Parathyroid adenoma (tissue), 2 donors: Measurements from ENCODE around the gene PLXNB2.

ENCODE experiments used
- H2AFZ ChIP-seq: fragments of 300-600 bp; sonication (generic); one replicate; pipeline ENCODE4 v1.7.0; 2017; ENCODE audit warnings: antibody characterized with exemption, mild to moderate bottlenecking
- H3K27ac ChIP-seq: fragments of 300-600 bp; sonication (generic); one replicate; pipeline ENCODE4 v1.7.0; 2017
- H3K27me3 ChIP-seq: fragments of 300-600 bp; sonication (generic); one replicate; pipeline ENCODE4 v1.7.0; 2017; ENCODE audit warnings: low read length; ENCODE audit not compliant: control insufficient read depth, insufficient read depth
- H3K36me3 ChIP-seq: fragments of 300-600 bp; sonication (generic); one replicate; pipeline ENCODE4 v1.7.0; 2017; ENCODE audit warnings: low read length; ENCODE audit not compliant: control insufficient read depth, insufficient read depth
- H3K4me1 ChIP-seq: fragments of 300-600 bp; sonication (generic); one replicate; pipeline ENCODE4 v1.7.0; 2017; ENCODE audit warnings: control low read depth
- H3K4me2 ChIP-seq: fragments of 300-600 bp; sonication (generic); one replicate; pipeline ENCODE4 v1.7.0; 2017; ENCODE audit warnings: low read length
- H3K4me3 ChIP-seq: fragments of 300-600 bp; sonication (generic); one replicate; pipeline ENCODE4 v1.7.0; 2017; ENCODE audit warnings: low read depth, low read length
- H3K79me2 ChIP-seq: fragments of 300-600 bp; sonication (generic); one replicate; pipeline ENCODE4 v1.7.0; 2017; ENCODE audit warnings: control low read depth
- H3K9ac ChIP-seq: fragments of 300-600 bp; sonication (generic); one replicate; pipeline ENCODE4 v1.7.0; 2017; ENCODE audit warnings: mild to moderate bottlenecking
- H3K9me3 ChIP-seq: fragments of 300-600 bp; sonication (generic); one replicate; pipeline ENCODE4 v1.7.0; 2017; ENCODE audit warnings: low read length; ENCODE audit not compliant: control insufficient read depth
- CTCF ChIP-seq: fragments of 300-600 bp; sonication (generic); IDR thresholded peaks from one replicate; pipeline ENCODE4 v1.7.0; 2017; ENCODE audit warnings: antibody characterized with exemption, mild to moderate bottlenecking
- donor health status: primary hyperparathyroidism.

Gene PLXNB2

GRCh38 chr22:50310949-50311444 lies 3.6 kb upstream of the PLXNB2 start:
- no peak for TF ChIP-seq CTCF
- no peaks in the 10 kb centered on the region for H3K27me3 ChIP-seq
- no peaks in the 10 kb centered on the region for H3K79me2 ChIP-seq
- no peaks in the 10 kb centered on the region for H3K4me1 ChIP-seq
- H3K9ac ChIP-seq = no peak overlapping the region
- no peak overlapping the region for H2AFZ ChIP-seq
- no peak overlapping the region for H3K4me2 ChIP-seq
- H3K36me3 ChIP-seq = no peaks in the 10 kb centered on the region
- no peak overlapping the region for H3K4me3 ChIP-seq
- no peaks in the 10 kb centered on the region for H3K9me3 ChIP-seq
- no peak overlapping the region for H3K27ac ChIP-seq

- H3K4me1 ChIP-seq = no peaks in the 10 kb centered on the region
- H3K27ac ChIP-seq = no peak overlapping the region
- H3K27me3 ChIP-seq = no peaks in the 10 kb centered on the region
- no peak overlapping the region for H3K9ac ChIP-seq
- H2AFZ ChIP-seq = no peak overlapping the region
- no peak for TF ChIP-seq CTCF
- no peaks in the 10 kb centered on the region for H3K36me3 ChIP-seq
- no peaks in the 10 kb centered on the region for H3K79me2 ChIP-seq
- no peaks in the 10 kb centered on the region for H3K9me3 ChIP-seq
- H3K4me3 ChIP-seq = no peak overlapping the region
- no peak overlapping the region for H3K4me2 ChIP-seq
Observed at GRCh38 chr22:50310031-50310722, 2.7 kb upstream of the PLXNB2 start.

- no peak for TF ChIP-seq CTCF
- no peak overlapping the region for H3K9ac ChIP-seq
Observed at GRCh38 chr22:50309601-50309991, 2.1 kb upstream of the PLXNB2 start.

GRCh38 chr22:50308986-50309600 lies 1.6 kb upstream of the PLXNB2 start:
- Histone ChIP-seq H3K27me3 (no peaks in the 10 kb centered on the region), H3K9ac (no peak overlapping the region), H3K4me1 (peaks cover 3% of the 10 kb centered on the region), H3K9me3 (no peaks in the 10 kb centered on the region), H3K36me3 (no peaks in the 10 kb centered on the region), H3K79me2 (peaks cover 2% of the 10 kb centered on the region), H3K27ac (peak overlapping the region; percentile 47), H3K4me3 (no peak overlapping the region), H3K4me2 (no peak overlapping the region), H2AFZ (no peak overlapping the region)
- no peak for TF ChIP-seq CTCF

More at GRCh38 chr22:50309601-50309991, 2.1 kb upstream of the PLXNB2 start:
- no peak overlapping the region for H2AFZ ChIP-seq
- no peaks in the 10 kb centered on the region for H3K27me3 ChIP-seq
- no peaks in the 10 kb centered on the region for H3K4me1 ChIP-seq
- no peaks in the 10 kb centered on the region for H3K36me3 ChIP-seq
- no peak overlapping the region for H3K27ac ChIP-seq
- H3K79me2 ChIP-seq = no peaks in the 10 kb centered on the region
- no peaks in the 10 kb centered on the region for H3K9me3 ChIP-seq
- H3K4me3 ChIP-seq = no peak overlapping the region
- H3K4me2 ChIP-seq = no peak overlapping the region

GRCh38 chr22:50308597-50308935 lies 1.1 kb upstream of the PLXNB2 start:
- no peaks in the 10 kb centered on the region for H3K36me3 ChIP-seq
- H3K4me2 ChIP-seq = no peak overlapping the region
- no peaks in the 10 kb centered on the region for H3K27me3 ChIP-seq
- no peak overlapping the region for H3K4me3 ChIP-seq
- peak overlapping the region; percentile 47 for H3K27ac ChIP-seq
- peaks cover 2% of the 10 kb centered on the region for H3K79me2 ChIP-seq
- H3K4me1 ChIP-seq = peaks cover 3% of the 10 kb centered on the region
- no peak for TF ChIP-seq CTCF
- no peak overlapping the region for H2AFZ ChIP-seq
- no peaks in the 10 kb centered on the region for H3K9me3 ChIP-seq
- no peak overlapping the region for H3K9ac ChIP-seq
